GM23338 (cell line): ENCODE data around the gene MED12L. TPM values are rescaled to one million over a fixed set of nuclear protein-coding genes. Genes with fewer than 3 reads are reported as not detected.

Source experiments
- ATAC-seq: fragments of 200-7000 bp; cut with Tn5 transposase; 3 replicates; pipeline ENCODE4 v1.9.1; 2020
- DNase-seq: peaks from one replicate; pipeline ENCODE4 v3.0.0-alpha.2; 2015; ENCODE audit warnings: low spot score
- H2AFZ ChIP-seq: fragments of 200-600 bp; sonication (generic); 2 replicates; pipeline ENCODE4 v1.8.0; 2016; ENCODE audit warnings: antibody characterized with exemption, mild to moderate bottlenecking, moderate library complexity
- H3F3A ChIP-seq: fragments of 200-600 bp; sonication (generic); replicated peaks from 2 replicates; pipeline ENCODE4 v1.8.0; 2017; ENCODE audit warnings: antibody characterized with exemption, mixed run types, low read depth
- H3K27ac ChIP-seq: fragments of 200-600 bp; sonication (generic); 2 replicates; pipeline ENCODE4 v1.6.1; 2016; ENCODE audit warnings: low read depth
- H3K27me3 ChIP-seq: fragments of 200-600 bp; sonication (generic); 2 replicates; pipeline ENCODE4 v1.8.0; 2016; ENCODE audit warnings: mild to moderate bottlenecking, mixed run types, moderate library complexity; ENCODE audit not compliant: insufficient read depth
- H3K36me3 ChIP-seq: fragments of 200-600 bp; sonication (generic); 2 replicates; pipeline ENCODE4 v1.8.0; 2016; ENCODE audit warnings: mild to moderate bottlenecking; ENCODE audit not compliant: insufficient read depth
- H3K4me1 ChIP-seq: fragments of 200-600 bp; sonication (generic); 2 replicates; pipeline ENCODE4 v1.8.0; 2016; ENCODE audit warnings: mild to moderate bottlenecking, moderate library complexity; ENCODE audit not compliant: insufficient read depth
- H3K4me2 ChIP-seq: fragments of 200-600 bp; sonication (generic); 2 replicates; pipeline ENCODE4 v1.7.1; 2017; ENCODE audit warnings: mixed run types
- H3K4me3 ChIP-seq: fragments of 200-600 bp; sonication (generic); 2 replicates; pipeline ENCODE4 v1.6.1; 2016; ENCODE audit warnings: mixed run types
- H3K79me2 ChIP-seq: fragments of 200-600 bp; sonication (generic); replicated peaks from 2 replicates; pipeline ENCODE4 v1.8.0; 2017; ENCODE audit warnings: mild to moderate bottlenecking; ENCODE audit not compliant: insufficient read depth
- H3K9me2 ChIP-seq: fragments of 200-600 bp; sonication (generic); 2 replicates; pipeline ENCODE4 v1.8.0; 2017; ENCODE audit not compliant: insufficient read depth
- H4K20me1 ChIP-seq: fragments of 200-600 bp; sonication (generic); replicated peaks from 2 replicates; pipeline ENCODE4 v1.8.0; 2017; ENCODE audit warnings: mild to moderate bottlenecking; ENCODE audit not compliant: insufficient read depth
- H3K27ac Mint-ChIP-seq: 2 replicates; pipeline ENCODE4 v1.8.0; 2020; ENCODE audit warnings: inconsistent platforms, mild to moderate bottlenecking, moderate library complexity, mixed read lengths
- H3K27me3 Mint-ChIP-seq: 3 replicates; pipeline ENCODE4 v1.8.0; 2022; ENCODE audit warnings: low read depth, mild to moderate bottlenecking, moderate library complexity, mixed read lengths, inconsistent platforms; ENCODE audit not compliant: insufficient read depth, poor library complexity
- H3K36me3 Mint-ChIP-seq: 3 replicates; pipeline ENCODE4 v1.8.0; 2021; ENCODE audit warnings: low read depth, mild to moderate bottlenecking, inconsistent platforms, moderate library complexity, mixed read lengths
- H3K4me1 Mint-ChIP-seq: 3 replicates; pipeline ENCODE4 v1.8.0; 2020; ENCODE audit warnings: mild to moderate bottlenecking, inconsistent platforms, mixed read lengths
- H3K4me3 Mint-ChIP-seq: 3 replicates; pipeline ENCODE4 v1.8.0; 2021; ENCODE audit warnings: moderate library complexity, mild to moderate bottlenecking, inconsistent platforms, mixed read lengths
- H3K9me3 Mint-ChIP-seq: 3 replicates; pipeline ENCODE4 v1.8.0; 2020; ENCODE audit warnings: moderate library complexity, mild to moderate bottlenecking, inconsistent platforms, mixed read lengths
- CREB1 ChIP-seq: fragments of 250-450 bp; sonication (Bioruptor Pico); IDR thresholded peaks from 2 replicates; pipeline ENCODE4 v1.5.0; 2020; ENCODE audit warnings: low read depth, mild to moderate bottlenecking, moderate library complexity
- CTCF ChIP-seq, 2 experiments: fragments of 200-600 bp in 1 of 2; sonication (generic) in 1 of 2; conservative IDR thresholded peaks; 2 replicates each; pipeline versions ENCODE4 v1.5.1 to v1.6.1; 2016 to 2017; ENCODE audit warnings: antibody characterized with exemption in 2 of 2, low read depth in 2 of 2, mild to moderate bottlenecking in 2 of 2, moderate library complexity in 1 of 2
- ETS1 ChIP-seq: IDR thresholded peaks from 2 replicates; pipeline ENCODE4 v1.6.1; 2016; ENCODE audit warnings: antibody characterized with exemption
- EZH2 ChIP-seq: fragments of 200-600 bp; sonication (generic); IDR thresholded peaks from one replicate; pipeline ENCODE4 v1.8.0; 2017; ENCODE audit warnings: antibody characterized with exemption, mild to moderate bottlenecking, low read depth; ENCODE audit not compliant: unreplicated experiment
- EZH2phosphoT487 ChIP-seq: fragments of 200-600 bp; sonication (generic); IDR thresholded peaks from one replicate; pipeline ENCODE4 v1.8.1; 2018; ENCODE audit warnings: antibody characterized with exemption; ENCODE audit not compliant: unreplicated experiment
- JUNB ChIP-seq: IDR thresholded peaks from one replicate; pipeline ENCODE4 v1.6.1; 2016; ENCODE audit warnings: antibody characterized with exemption; ENCODE audit not compliant: unreplicated experiment
- NANOG ChIP-seq: IDR thresholded peaks from 2 replicates; pipeline ENCODE4 v1.6.1; 2016; ENCODE audit warnings: antibody characterized with exemption, borderline replicate concordance
- POLR2AphosphoS5 ChIP-seq: IDR thresholded peaks from 2 replicates; pipeline ENCODE4 v1.6.1; 2016; ENCODE audit warnings: antibody characterized with exemption, low read depth
- REST ChIP-seq: IDR thresholded peaks from one replicate; pipeline ENCODE4 v1.6.1; 2018; ENCODE audit warnings: antibody characterized with exemption; ENCODE audit not compliant: unreplicated experiment
- STAT1 ChIP-seq: IDR thresholded peaks from one replicate; pipeline ENCODE4 v1.6.1; 2016; ENCODE audit warnings: antibody characterized with exemption; ENCODE audit not compliant: unreplicated experiment
- ZNF114 ChIP-seq: fragments of 250-450 bp; sonication (Bioruptor Pico); IDR thresholded peaks from 2 replicates; pipeline ENCODE4 v1.5.0; 2020; ENCODE audit warnings: mild to moderate bottlenecking, moderate library complexity
- ZNF331 ChIP-seq: fragments of 250-450 bp; sonication (Bioruptor Pico); IDR thresholded peaks from 2 replicates; pipeline ENCODE4 v1.5.0; 2020; ENCODE audit warnings: low read depth, mild to moderate bottlenecking, moderate library complexity
- ZNF462 ChIP-seq: fragments of 250-450 bp; sonication (Bioruptor Pico); IDR thresholded peaks from 2 replicates; pipeline ENCODE4 v1.5.0; 2020; ENCODE audit warnings: mild to moderate bottlenecking, moderate library complexity
- polyA plus RNA-seq: library from polyadenylated mRNA; unstranded; fragments of >200 nt; fragmentation: Nextera tagmentation; extraction: Ambion mirVana; gene quantifications from 2 replicates; pipeline ENCODE4 v1.2.1, GENCODE V29; 2016
- total RNA-seq: library from RNA; depleted of rRNA; stranded (reverse); fragments of >200 nt; shearing (Covaris generic); gene quantifications from 2 replicates; pipeline ENCODE4 v1.2.3, GENCODE V29; 2014

MED12L gene
- total and polyA plus RNA-seq, 2 experiments from 2014 or later = 5.7 to 25.0 TPM

- Histone ChIP-seq H3K4me1 (peaks cover 26% of the 10 kb centered on the region), H3K9me2 (no peaks in the 10 kb centered on the region), H3K4me2 (no peak overlapping the region), H3K27me3 (no peaks in the 10 kb centered on the region), H3K36me3 (no peaks in the 10 kb centered on the region), H3F3A (no peaks in the 10 kb centered on the region), H3K79me2 (no peaks in the 10 kb centered on the region), H2AFZ (no peak overlapping the region), H3K27ac (no peak overlapping the region), H4K20me1 (no peaks in the 10 kb centered on the region), H3K4me3 (no peak overlapping the region)
- Mint-ChIP-seq H3K27me3 (no peaks in the 10 kb centered on the region), H3K27ac (no peak overlapping the region), H3K36me3 (peaks cover 16% of the 10 kb centered on the region; the same call in 2 of the 3 replicates), H3K4me3 (no peak overlapping the region), H3K4me1 (peaks cover 46% of the 10 kb centered on the region), H3K9me3 (no peaks in the 10 kb centered on the region; the same call in 2 of the 3 replicates)
- TF ChIP-seq CREB1 (CRISPR knock-in tag) (no peak), ZNF114 (no peak), ZNF331 (CRISPR knock-in tag) (no peak), NANOG (no peak), EZH2phosphoT487 (no peak), STAT1 (no peak), POLR2AphosphoS5 (no peak), REST (no peak), ETS1 (no peak), JUNB (no peak), EZH2 (no peak), CTCF (conservative IDR thresholded peaks at IDR 0.05; ENCODE audit: low read depth in 2 of 2) (no peak), ZNF462 (no peak)
- ATAC-seq (no peak), DNase-seq (no peak)
These were observed 346.5 kb downstream of the MED12L start for GRCh38 chr3:151431940-151432339.
